Measurements from ENCODE around the gene BIVM. TPM values are rescaled to one million over a fixed set of nuclear protein-coding genes. Genes with fewer than 3 reads are reported as not detected.
"Not testable (repeated sequence)": the region's sequence is repeated elsewhere in the genome, so short reads cannot be mapped to it uniquely, and the experiment has no call there.

The BIVM gene, protein sequence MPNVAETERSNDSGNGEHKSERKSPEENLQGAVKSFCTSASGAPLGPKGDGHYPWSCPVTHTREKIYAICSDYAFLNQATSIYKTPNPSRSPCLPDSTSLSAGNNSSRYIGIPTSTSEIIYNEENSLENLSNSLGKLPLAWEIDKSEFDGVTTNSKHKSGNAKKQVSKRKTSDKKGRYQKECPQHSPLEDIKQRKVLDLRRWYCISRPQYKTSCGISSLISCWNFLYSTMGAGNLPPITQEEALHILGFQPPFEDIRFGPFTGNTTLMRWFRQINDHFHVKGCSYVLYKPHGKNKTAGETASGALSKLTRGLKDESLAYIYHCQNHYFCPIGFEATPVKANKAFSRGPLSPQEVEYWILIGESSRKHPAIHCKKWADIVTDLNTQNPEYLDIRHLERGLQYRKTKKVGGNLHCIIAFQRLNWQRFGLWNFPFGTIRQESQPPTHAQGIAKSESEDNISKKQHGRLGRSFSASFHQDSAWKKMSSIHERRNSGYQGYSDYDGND
- 17.2 TPM for total RNA-seq

DNA sequence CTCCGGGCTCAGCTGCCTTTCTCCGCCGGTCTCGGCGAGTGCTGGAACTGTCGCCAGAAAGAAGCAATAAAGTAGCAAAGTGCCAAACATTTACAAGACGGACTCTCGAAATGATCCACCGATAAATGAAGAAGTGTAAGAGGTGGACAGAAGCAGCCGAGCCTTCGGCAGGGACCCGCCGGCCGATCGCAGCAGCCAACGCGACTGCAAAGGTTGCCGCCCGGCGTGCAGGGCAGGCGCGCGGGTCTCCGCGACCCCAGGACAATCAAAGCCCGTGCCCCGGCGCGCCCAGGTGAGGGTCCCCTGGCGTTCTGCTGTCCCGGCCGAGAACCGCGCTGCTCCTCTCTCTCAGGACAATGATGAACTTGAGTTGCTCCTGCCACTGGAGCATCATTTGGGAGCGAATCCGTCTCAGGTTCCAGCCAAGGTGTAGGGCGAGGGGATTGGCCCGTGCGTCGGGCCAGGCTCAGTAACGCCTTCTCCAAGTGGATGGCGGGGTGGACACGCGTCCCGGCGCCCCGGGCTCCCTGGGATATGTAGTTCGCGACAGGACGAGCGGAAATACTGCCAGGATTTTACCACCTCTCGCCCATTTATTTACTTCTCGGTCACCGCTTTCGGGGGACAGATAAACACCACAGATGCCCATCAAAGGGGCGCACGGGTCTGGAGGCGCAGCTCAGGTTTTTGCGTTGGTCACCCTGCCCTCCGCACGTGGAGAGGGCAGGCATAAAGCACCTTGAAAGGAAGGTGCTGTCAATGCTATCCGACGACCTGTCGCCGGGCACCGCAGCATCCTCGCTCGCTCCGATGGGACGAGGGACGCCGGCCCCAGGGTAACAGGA is at the start of gene BIVM, which contains the start of gene POGLUT2:
TSS of gene BIVM (plus strand) at position 539 of the 845 bp plus-strand sequence. CDS start 8,149 bp downstream, outside the sequence.
TSS of gene POGLUT2 (minus strand) at position 396 of the 845 bp plus-strand sequence. CDS start at position 90, 306 bp downstream.
- DNase-seq (ENCODE audit: low spot score): peak; percentile 94

DNA sequence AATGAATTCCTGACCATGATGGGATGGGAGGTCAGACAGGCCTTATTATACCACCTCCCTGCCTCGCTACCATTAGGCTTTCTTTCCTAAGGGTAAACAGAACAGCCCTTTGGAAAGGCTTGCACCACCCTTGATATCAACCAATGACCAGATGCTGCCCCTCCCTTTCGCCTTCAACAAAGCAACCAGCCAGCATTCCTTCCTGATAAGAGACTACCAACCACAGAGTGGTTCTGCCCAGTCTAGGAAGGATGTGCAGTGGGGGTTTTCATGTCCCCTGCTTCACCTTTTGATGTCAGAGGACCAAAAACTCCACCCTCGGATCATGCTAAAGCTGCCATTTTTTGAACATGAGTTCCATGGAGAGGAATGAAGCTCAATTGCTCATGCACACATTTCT is 47.0 kb upstream of the BIVM start:
- DNase-seq (ENCODE audit: low spot score): no peak

DNA sequence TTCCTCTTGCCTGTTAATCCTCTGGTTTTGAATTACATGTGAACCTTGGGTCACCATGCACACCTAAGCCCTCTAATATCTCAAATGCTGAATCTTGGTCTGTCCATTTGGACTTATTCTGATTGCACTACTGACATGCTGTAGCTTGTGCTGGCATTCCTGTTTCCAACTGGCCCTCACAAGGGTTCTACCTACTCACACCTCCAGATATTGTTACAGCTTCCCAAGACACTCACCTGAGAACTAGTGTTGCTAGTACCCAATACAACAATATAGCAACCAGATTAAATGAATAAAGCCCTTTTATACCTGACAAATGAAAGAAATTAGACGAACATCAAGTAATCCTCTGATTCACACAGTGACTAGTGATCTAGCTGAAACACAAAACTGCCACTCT is 41.9 kb upstream of the BIVM start:
- DNase-seq (ENCODE audit: low spot score): no peak

DNA sequence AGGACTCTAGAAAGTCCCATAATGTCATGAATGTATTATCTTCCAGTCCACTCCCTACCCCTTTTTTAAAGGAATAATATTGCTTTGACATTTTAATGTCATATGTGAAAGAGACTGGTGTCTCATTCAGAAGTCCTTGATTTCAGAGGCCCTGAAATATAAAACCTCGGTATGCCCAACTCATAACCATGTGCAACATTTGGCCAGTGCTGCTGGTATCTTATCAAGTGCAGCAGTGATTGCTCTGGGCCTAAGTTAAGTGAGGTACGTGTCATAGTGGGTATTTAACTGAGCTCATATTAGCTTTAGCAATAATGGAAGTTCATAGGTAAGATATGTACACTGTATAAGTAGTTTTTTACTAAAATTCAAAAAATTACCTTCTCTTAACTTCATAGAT is 40.1 kb upstream of the BIVM start:
- no peak for DNase-seq (ENCODE audit: low spot score)

DNA sequence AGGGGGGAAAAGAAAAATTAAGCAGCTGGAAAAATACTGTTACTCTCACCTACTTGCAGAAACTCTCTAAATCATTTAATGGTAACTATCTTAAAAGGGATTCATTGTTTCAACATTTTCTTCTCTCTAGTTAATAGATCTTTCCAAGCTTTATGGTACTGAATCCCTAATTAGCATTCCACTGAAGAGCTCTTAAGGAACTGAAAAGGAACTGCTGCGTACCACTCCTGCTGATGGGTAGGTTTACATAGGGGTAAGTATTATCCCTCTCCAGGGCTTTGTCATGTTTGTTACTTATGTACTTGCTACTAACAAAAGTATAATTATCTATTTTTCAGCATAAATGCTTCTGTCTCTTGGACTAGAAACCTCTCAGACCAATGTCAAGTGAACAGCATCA is 37.8 kb upstream of the BIVM start:
- no peak for DNase-seq (ENCODE audit: low spot score)

DNA sequence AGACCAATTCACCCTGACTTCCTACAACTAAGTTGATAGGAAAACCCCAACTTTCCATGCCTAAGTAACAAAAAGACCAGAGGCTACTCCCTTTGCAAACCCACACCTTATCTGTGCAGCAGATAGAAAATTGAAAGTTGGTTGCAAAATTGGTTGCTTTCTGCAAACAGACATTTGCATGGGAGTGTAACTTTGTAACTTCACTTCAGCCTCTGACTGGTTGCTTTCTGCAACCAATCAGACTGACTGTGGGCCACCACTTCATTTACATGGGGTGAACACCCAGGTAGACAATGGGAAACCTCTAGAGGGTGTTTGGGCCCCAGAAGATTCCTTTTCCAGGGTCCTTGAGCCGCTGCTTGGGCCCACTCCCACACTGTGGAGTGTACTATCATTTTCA is 35.2 kb upstream of the BIVM start:
- no peak for DNase-seq (ENCODE audit: low spot score)

DNA sequence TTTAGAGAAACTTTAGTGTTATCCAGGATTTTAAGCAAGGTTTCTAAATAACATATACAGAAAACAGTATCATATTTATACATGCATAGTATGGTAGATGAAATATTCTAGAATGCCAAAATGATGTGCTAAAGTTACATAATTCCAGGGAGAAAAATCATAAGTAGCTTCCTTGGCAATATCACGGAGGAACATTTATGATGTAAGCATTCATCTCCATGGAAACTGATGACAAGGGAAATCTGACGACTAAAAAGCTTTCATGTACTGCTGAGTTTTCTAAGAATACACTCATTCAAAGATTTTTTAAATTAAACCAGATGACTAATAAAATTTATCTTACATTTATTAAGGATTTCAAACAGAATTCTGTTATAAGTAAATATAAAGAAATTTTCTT is 30.0 kb upstream of the BIVM start:
- no peak for DNase-seq (ENCODE audit: low spot score)

DNA sequence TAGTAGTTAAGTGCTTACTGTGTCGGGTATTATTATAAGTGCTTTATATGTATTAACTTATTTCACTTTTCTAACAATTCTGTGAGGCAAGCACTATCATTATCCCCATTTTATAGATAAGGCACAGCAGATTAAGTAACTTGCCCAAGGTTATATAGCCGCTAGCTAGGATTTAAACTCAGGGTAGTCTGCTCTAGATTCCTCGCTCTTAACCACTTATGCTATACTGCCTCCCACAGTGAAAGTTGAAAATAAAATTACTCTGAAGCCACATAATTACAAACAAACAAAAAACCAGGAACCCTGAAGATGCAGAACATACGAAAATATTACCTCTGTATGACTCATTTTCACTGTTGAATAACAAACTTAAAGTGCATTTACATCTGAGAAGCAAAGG is 29.2 kb upstream of the BIVM start:
- no peak for DNase-seq (ENCODE audit: low spot score)

DNA sequence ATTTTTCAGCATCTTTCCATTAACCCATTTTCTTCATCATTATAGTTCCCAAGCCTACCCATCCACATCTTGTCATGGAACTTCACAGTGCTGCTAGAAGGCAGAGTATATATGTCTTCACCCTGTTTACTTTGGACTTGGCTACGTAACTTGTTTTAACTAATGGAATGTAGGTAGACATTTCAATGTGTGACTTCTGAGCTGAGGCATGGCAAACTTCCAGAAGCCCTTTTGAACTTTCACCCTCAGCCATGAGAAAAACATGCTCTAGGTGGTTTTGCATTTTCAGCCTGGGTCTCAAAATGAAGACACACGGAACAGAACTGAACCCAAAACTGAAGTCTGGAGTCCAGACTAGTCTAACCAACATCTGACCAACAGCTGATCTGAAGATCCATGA is 28.5 kb upstream of the BIVM start:
- DNase-seq (ENCODE audit: low spot score): no peak

DNA sequence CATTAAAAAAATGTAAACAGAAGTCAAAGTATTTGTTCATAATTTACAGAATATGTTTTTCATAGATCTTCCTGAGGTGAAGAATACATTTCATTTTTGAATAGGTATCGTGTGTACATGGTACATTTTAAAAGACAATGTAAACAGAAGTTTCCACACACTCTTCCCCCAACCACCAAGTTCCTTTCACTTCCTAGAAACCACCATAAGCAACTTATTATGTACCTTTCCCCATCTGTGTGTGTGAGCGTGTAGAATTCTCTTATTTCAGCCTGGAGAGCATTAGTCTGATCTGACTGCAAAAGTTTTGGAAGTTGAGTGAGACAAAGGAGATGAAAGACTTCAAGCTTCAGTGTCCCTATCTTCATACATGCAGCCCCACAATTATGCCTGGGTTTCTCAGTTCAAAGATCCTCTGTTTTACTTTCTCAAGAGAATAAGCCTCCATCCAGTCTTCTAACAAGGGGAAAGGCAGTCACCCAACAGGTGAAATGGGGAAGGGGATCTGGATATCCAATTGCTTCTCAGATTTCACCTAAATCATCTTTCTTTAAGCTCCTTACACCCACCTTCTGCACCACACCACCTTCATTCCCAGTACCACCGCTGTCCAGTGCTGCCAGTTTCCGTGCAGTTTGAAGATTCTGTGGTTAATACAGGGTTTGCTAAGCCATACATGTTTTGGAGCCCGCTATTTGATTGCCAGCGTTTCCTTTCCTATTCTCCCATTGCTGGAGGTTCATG is 27.4 kb upstream of the BIVM start:
- DNase-seq (ENCODE audit: low spot score): no peak

DNA sequence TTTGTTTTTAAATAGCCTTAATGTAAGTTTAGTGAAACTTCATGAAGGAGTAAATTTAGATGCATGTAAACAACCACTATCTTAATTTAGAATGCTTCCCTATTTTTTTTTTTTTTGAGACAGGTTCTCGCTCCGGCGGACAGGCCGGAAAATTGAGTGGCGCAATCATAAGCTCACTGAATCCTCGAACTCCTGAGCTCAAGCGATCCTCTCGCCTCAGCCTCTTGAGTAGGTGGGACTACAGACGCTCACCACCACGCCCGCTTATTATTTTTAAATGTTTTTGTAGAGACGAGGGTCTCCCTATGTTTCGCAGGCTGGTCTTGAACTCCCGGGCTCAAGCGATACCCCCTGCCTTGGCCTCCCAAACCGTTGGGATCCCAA is 26.9 kb upstream of the BIVM start:
- DNase-seq (ENCODE audit: low spot score): no peak

DNA sequence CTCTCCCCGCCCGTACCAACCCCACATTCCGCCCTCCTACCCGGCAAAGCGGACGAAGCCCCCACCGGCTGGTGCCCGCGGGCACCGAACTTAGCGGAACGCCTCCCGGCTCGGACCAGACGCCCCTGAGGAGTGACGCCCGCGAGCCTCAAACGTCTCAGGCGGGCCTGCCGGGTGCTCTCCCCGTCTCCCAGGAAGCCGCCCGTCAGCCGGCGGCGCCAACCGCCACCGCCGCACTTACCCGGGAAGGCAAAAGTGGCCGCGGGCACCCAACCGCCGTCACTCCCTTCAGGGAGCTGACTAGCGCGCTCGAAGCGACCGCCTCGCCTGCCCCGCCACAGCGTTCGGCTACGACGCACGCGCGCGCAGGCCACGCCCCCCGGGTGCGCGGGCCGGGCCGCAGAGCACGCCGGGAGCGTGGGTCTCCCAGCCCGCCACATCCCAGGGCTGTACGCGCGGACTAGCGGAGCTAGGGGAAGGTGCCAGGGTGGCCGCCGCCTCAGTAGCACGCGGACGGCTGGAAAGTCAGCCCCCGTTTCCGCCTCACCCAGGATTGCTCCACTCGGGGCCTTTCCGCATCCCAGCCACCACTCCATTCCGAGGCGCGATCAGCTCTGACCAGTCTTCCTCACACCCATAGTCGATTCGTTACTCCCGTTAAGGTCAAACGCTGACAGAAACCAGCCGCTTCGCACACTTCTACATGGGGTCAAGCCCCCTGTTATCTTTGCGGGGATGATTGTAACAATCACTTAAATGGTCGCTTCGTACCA is 25.3 kb upstream of the BIVM start, which contains the start of gene TEX30:
TSS of gene TEX30 (minus strand) at position 346 of the 773 bp plus-strand sequence. CDS start 3,760 bp downstream, outside the sequence.
- DNase-seq (ENCODE audit: low spot score): peak; percentile 81

DNA sequence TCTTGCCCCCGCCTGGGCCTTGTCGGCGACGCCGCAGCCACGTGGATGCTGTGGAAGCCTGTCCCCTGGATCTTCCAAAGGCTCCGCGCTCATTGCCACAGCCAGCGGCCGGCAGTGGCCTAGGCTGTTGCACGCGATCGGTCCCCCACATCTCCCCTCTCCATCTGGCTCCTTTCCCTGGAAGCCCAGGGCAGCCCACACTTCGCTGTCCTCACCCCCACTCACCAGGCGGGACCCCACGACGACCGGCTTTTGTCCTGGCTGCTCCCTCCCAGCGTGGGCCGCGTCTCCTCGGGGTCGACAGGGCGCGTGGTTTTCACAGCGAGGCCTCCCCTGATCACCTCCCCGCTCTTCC is 24.7 kb upstream of the BIVM start:
- DNase-seq (ENCODE audit: low spot score): no peak

DNA sequence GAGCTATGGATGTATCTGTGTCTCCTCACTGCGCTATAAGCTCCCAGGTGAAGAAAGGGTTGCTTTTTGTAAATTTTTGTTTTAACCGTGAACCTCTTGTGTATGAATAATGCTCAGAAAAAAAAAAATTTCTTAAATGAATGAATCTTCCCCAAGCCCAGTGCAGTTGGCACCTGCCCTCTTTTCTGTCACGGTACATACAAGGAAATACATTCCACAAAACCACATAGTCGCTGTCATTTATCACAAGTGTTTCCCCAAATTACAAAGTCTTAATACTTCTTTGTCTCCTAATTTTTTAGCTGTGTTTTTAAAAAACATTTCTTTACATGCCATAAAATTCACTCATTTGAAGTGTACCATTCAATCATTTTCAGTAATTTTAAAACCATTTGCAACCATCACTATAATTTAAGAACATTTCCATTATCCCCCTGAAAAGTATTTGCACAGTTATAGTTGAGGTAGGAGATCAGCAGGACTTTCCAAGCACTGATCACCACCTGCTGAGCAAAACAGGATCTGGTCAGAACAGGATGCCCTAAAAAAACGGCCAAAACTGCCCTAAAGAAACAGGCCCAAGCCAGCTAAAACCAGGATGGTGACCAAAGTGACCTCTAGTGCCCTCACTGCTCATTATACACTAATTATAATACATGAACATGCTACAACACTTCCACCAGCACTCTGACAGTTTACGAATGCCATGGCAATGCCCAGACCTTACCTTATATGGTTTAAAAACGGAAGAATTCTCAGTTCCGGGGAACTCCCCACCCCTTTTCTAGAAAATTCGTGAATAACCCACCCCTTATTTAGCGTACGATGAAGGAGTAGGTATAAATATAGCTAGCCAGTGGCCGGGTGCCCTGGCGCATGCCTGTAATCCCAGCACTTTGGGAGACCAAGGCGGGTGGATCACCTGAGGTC is 24.1 kb upstream of the BIVM start:
- no peak for DNase-seq (ENCODE audit: low spot score)

DNA sequence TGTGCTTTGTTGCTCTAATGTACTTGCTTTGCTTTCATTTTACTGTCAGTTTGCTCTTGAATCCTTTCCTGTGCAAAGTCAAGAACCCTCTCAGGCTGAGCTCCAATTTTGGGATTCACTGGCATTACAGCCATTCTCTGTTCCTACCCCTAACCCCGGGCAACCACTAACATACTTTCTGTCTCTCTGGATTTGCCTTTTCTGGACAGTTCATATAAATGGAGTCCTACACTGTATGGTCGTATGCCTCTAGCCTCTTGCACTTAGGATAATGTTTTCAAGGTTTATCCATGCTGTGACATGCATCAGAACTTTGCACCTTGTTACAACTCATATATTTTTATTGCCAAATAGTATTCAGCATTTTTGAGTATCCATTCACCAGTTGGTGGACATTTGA is 22.6 kb upstream of the BIVM start:
- DNase-seq (ENCODE audit: low spot score): no peak

DNA sequence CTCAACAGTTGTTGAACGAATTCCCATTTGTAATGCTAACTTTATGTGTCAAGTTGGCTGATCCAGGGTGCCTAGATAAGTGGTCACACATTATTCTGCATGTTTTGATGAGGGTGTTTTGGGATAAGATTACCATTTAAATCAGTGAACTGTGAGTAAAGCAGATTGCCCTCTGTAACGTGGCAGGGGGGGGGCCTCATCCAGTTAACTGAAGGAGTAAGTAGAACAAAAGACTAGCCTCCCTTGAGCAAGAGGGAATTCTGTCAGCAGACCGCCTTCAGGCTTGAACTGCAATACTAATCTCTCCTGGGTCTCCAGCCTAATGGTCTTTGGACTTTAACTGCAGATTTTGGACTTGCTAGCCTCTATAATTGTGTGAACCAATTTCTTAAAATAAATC is 21.2 kb upstream of the BIVM start:
- DNase-seq (ENCODE audit: low spot score): no peak

DNA sequence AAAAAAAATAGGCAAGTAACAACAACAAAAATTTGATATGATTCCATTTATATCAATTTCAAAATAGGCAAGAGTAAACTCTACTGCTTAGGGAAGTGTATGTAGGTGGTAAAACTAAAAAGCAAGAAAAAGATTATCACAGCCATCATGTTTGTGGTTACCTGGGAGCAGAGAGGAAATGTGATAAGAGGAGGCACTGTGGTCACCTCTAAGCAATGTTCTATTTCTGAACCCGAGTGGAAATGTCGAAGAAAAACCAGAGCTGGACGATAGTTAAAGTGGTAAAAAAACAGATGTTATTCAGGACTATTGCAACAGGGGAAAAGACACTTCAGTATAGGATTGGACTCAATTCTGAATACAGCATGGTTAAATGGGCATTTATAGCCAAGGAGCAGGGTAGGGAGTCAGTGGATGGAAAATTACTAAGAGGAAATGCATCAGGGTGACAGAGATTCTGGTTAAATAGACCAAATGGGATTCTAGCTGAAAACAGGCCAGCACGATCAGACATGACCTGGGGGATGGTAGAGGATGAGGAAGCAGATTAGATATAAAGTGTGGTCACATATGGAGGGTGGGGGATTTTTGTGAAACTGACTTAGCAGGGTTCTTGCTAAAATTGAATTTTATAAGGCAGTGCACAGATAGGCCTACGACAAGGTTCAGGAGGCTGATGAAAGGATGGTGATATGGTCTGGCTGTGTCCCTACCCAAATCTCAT is 19.3 kb upstream of the BIVM start:
- DNase-seq (ENCODE audit: low spot score): no peak

DNA sequence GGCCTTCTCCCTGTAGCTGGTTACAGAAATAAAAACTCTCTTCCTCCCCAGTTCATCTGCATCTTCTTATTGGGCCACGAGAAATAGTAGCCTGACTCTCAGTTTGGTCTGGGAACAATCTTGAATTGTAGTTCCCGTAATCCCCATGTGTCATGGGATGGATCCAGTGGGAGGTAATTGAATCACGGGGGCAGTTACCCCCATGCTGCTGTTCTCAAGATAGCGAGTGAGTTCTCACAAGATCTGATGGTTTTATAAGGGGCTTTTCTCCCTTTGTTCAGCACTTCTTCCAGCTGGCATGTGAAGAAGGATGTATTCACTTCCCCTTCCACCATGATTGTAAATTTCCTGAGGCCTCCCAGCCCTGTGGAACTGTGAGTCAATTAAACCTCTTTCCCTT is 18.3 kb upstream of the BIVM start:
- not testable (repeated sequence) for DNase-seq (ENCODE audit: low spot score)

DNA sequence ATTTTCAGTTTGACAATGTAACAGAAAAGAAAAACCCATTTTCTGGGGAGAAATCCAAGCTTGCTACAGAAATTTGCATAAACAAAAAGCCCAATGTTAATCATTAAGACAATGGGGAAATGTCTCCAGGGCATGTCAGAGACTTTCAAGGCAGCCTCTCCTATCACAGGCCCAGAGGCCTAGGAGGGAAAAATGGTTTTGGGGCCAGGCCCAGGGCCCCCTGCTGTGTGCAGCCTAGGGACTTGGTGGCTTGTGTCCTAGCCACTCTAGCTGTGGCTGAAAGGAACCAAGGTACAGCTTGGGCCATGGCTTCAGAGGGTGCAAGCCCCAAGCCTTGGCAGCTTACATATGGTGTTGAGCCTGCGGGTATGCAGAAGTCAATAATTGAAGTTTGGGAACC is 17.3 kb upstream of the BIVM start:
- DNase-seq (ENCODE audit: low spot score): no peak

All from ureter (tissue), 1 donor.